ENCODE measurements around the gene CCDC60. TPM values are rescaled to one million over a fixed set of nuclear protein-coding genes. Genes with fewer than 3 reads are reported as not detected.

The CCDC60 gene
- polyA plus RNA-seq, 3 donors, result not detected

- Histone ChIP-seq H4K20me1 (ENCODE audit: insufficient read depth, low read length) (no peaks in the 10 kb centered on the region), H3K36me3 (replicated peaks in 1 of 2; ENCODE audit: control insufficient read depth in 1 of 2, insufficient read depth in 2 of 2, low read length in 2 of 2) (no peaks in the 10 kb centered on the region), H3K27ac (ENCODE audit: low read depth in 1 of 2, low read length in 2 of 2) (no peak overlapping the region), H2AFZ (ENCODE audit: insufficient read depth, low read depth, low read length, poor library complexity, severe bottlenecking) (no peak overlapping the region), H3K9ac (ENCODE audit: insufficient read depth, low read length, poor library complexity, severe bottlenecking) (no peak overlapping the region), H3K4me2 (replicated peaks; ENCODE audit: extremely low read depth, low read length, poor library complexity, severe bottlenecking) (no peak overlapping the region), H3K79me2 (ENCODE audit: insufficient read depth, low read length) (no peaks in the 10 kb centered on the region), H3K27me3 (ENCODE audit: control insufficient read depth in 2 of 2, insufficient read depth in 2 of 2, low read length in 2 of 2) (no peaks in the 10 kb centered on the region), H3K9me3 (replicated peaks in 1 of 2; ENCODE audit: control insufficient read depth in 1 of 2, insufficient read depth in 1 of 2, low read length in 2 of 2) (peaks cover 0 to 5% of the 10 kb centered on the region in 2 donors), H3K4me1 (ENCODE audit: control insufficient read depth in 1 of 2, insufficient read depth in 2 of 2, low read length in 2 of 2) (no peaks in the 10 kb centered on the region), H3K4me3 (replicated peaks in 1 of 3; ENCODE audit: low read depth in 2 of 3, low read length in 3 of 3) (no peak overlapping the region)
- TF ChIP-seq CTCF (IDR thresholded peaks at IDR 0.05), result no peak
- no peak overlapping the region for H3K27ac Mint-ChIP-seq
- no peak overlapping the region for H3K4me3 Mint-ChIP-seq
- WGBS (ENCODE audit: insufficient coverage), result 79% methylated on average over 5 of the region's 10 CpGs
- no peak for DNase-seq
- H3K27me3 Mint-ChIP-seq (ENCODE audit: low read depth in 3 of 3), result peaks cover 0 to 1% (median 0%) of the 10 kb centered on the region in 3 donors
- peaks cover 0 to 10% (median 4%) of the 10 kb centered on the region in 7 donors for H3K9me3 Mint-ChIP-seq
- H3K36me3 Mint-ChIP-seq, result no peaks in the 10 kb centered on the region
- H3K4me1 Mint-ChIP-seq, result no peaks in the 10 kb centered on the region
- intact Hi-C loops (cut with micrococcal nuclease), result no loop called here
These were observed 144.6 kb downstream of the CCDC60 start for GRCh38 chr12:119479121-119479561.

GRCh38 chr12:119480551-119480950, 146.0 kb downstream of the CCDC60 start:
- H3K4me1 Mint-ChIP-seq, result no peaks in the 10 kb centered on the region
- H4K20me1 ChIP-seq (ENCODE audit: insufficient read depth, low read length), result no peaks in the 10 kb centered on the region
- H3K79me2 ChIP-seq (ENCODE audit: insufficient read depth, low read length), result no peaks in the 10 kb centered on the region
- WGBS (ENCODE audit: insufficient coverage), result 67% methylated on average over 1 of the region's 1 CpG
- H3K27ac ChIP-seq (ENCODE audit: low read depth in 1 of 2, low read length in 2 of 2), result no peak overlapping the region
- no peak overlapping the region for H3K27ac Mint-ChIP-seq
- H3K9me3 Mint-ChIP-seq, result peaks cover 0 to 10% (median 5%) of the 10 kb centered on the region in 7 donors
- H3K4me3 ChIP-seq (replicated peaks in 1 of 3; ENCODE audit: low read depth in 2 of 3, low read length in 3 of 3), result no peak overlapping the region
- H3K4me2 ChIP-seq (replicated peaks; ENCODE audit: extremely low read depth, low read length, poor library complexity, severe bottlenecking), result no peak overlapping the region
- peaks cover 0 to 2% (median 1%) of the 10 kb centered on the region in 3 donors for H3K27me3 Mint-ChIP-seq (ENCODE audit: low read depth in 3 of 3)
- no peak overlapping the region for H3K9ac ChIP-seq (ENCODE audit: insufficient read depth, low read length, poor library complexity, severe bottlenecking)
- no peak overlapping the region for H2AFZ ChIP-seq (ENCODE audit: insufficient read depth, low read depth, low read length, poor library complexity, severe bottlenecking)
- no peak for TF ChIP-seq CTCF (IDR thresholded peaks at IDR 0.05)
- no peak for DNase-seq
- H3K9me3 ChIP-seq (replicated peaks in 1 of 2; ENCODE audit: control insufficient read depth in 1 of 2, insufficient read depth in 1 of 2, low read length in 2 of 2), result peaks cover 0 to 5% of the 10 kb centered on the region in 2 donors
- intact Hi-C loops (cut with micrococcal nuclease), result no loop called here
- no peak overlapping the region for H3K4me3 Mint-ChIP-seq
- no peaks in the 10 kb centered on the region for H3K4me1 ChIP-seq (ENCODE audit: control insufficient read depth in 1 of 2, insufficient read depth in 2 of 2, low read length in 2 of 2)
- H3K36me3 Mint-ChIP-seq, result no peaks in the 10 kb centered on the region
- H3K36me3 ChIP-seq (replicated peaks in 1 of 2; ENCODE audit: control insufficient read depth in 1 of 2, insufficient read depth in 2 of 2, low read length in 2 of 2), result no peaks in the 10 kb centered on the region
- no peaks in the 10 kb centered on the region for H3K27me3 ChIP-seq (ENCODE audit: control insufficient read depth in 2 of 2, insufficient read depth in 2 of 2, low read length in 2 of 2)

All from CD14-positive monocyte (primary cell).